HEK293T (cell line): ENCODE results near the gene POLG.

Experiments
- BHLHE40 ChIP-seq: fragments of 450-650 bp; IDR thresholded peaks from 2 replicates; pipeline ENCODE4 v1.6.1; 2016; ENCODE audit warnings: mild to moderate bottlenecking, moderate library complexity, borderline replicate concordance
- FOXK2 ChIP-seq: fragments of 450-650 bp; IDR thresholded peaks from 2 replicates; pipeline ENCODE4 v1.6.1; 2016; ENCODE audit warnings: mild to moderate bottlenecking
- L3MBTL2 ChIP-seq: fragments of 450-650 bp; conservative IDR thresholded peaks from 2 replicates; pipeline ENCODE4 v1.6.1; 2016; ENCODE audit warnings: mild to moderate bottlenecking
- NFRKB ChIP-seq: fragments of 450-650 bp; IDR thresholded peaks from 2 replicates; pipeline ENCODE4 v1.6.1; 2016; ENCODE audit warnings: mild to moderate bottlenecking, moderate library complexity
- SP1 ChIP-seq: fragments of 450-650 bp; IDR thresholded peaks from 2 replicates; pipeline ENCODE4 v1.6.1; 2017

DNA sequence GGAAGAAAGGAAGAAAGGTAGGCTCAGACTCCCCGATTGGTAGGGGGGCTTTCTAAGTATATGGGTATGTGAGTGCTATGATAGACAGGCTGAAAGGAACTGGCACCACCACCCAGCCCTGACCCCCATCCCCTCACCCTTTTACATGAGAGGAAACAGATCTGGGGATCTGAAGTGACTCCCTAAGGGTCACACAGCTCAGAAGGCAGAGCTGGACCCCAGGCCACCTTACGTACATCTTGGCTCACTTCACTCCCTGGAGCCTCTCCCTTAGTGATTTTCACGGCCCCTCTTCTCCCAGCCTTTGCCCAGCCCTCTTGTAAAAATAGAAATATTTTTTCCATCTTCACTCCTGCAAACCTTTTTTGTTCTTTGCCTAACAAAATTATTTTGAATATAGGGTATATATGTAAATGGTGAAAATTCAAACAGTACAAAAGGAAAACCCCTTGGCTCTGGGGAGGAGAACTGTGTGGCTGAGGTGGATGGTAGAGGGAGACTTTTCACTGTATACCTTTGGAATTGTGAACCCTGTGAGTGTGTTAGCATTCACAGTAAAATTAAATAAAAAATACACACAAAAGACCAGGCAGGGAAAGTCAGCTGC lies 34.8 kb upstream of the POLG start:
- TF ChIP-seq BHLHE40 (no peak), NFRKB (no peak), FOXK2 (no peak), SP1 (no peak), L3MBTL2 (no peak)
